Right lobe of liver (tissue), 4 donors: ENCODE measurements around the gene MEF2A.

Experiments
- CTCF ChIP-seq, 4 donors: fragments of 200-600 bp in 3 of 4; fragments of 450-650 bp in 1 of 4; IDR thresholded peaks; one replicate each; pipeline versions ENCODE4 v1.5.1 to v1.8.0; 2016 to 2022; ENCODE audit warnings: antibody characterized with exemption in 4 of 4, mild to moderate bottlenecking in 2 of 4
- POLR2A ChIP-seq: fragments of 450-650 bp; IDR thresholded peaks from one replicate; pipeline ENCODE4 v1.6.1; 2017; ENCODE audit warnings: antibody characterized with exemption, mild to moderate bottlenecking
- donor health status: DM: no; HTN: no; CAD: no.
- donor health status: DM: no; HTN: no; CAD: no.
- donor health status: DM: no; HTN: yes; CAD: no.

- no peak for TF ChIP-seq CTCF (IDR thresholded peaks at IDR 0.05)
- TF ChIP-seq POLR2A, result no peak
These were observed 14.3 kb downstream of the MEF2A start for GRCh38 chr15:99580076-99580475.
